HG02970 (cell line): Measurements from ENCODE around the gene NGEF.
"Not testable (repeated sequence)": the region's sequence is repeated elsewhere in the genome, so short reads cannot be mapped to it uniquely, and the experiment has no call there.

ENCODE experiments used
- ATAC-seq: cut with Tn5 transposase; IDR thresholded peaks from one replicate; pipeline ENCODE4 v1.9.1; 2021; ENCODE audit warnings: mild to moderate bottlenecking, moderate library complexity, moderate number of reproducible peaks; ENCODE audit not compliant: unreplicated experiment, low FRiP score

The NGEF gene

DNA sequence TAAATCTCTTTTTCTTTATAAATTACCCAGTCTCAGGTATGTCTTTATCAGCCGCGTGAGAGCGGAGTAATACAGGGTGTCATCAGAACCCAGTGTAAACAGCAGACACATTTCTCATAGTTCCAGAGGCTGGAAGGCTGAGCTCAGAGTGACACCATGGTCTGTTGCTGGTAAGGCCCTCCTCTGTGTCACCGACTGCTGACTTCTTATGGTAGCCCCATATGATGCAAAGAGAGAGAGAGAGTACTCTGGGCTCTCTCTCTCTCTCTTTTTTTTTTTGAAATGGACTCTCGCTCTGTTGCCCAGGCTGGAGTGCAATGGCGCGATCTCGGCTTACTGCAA lies 83.0 kb downstream of the NGEF start:
- ATAC-seq = no peak

DNA sequence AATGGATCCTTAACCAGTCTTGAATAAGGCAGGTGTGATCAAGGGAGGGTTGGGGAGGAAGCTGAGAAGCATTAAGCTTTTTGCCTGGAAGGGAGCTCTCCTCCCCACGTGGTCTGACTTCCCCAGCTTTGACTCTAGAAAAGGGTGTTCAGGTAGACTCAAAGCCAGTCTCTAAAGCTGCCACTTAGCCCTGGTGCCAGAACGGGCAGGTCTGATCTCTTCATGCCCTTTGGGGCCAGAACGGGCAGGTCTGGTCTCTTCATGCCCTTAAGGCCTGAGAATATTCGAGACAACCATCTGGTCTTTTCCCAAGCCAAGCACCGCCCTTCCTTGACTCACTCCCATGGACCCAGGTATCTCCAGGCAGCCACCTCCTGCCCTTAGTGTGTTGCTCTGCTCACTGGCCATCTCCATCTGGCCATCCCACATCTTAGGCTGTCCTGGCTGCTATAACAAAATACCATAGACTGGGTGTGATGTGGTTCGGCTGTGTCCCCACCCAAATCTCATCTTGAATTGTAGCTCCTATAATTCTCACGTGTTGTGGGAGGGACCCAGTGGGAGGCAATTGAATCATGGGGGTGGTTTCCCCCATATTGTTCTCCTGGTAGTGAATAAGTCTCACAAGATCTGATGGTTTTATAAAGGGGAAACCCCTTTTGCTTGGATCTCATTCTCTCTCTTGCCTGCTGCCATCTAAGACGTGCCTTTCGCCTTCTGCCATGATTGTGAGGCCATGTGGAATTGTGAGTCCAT lies 83.6 kb downstream of the NGEF start:
- no peak for ATAC-seq

- no peak for ATAC-seq
Measured at GRCh38 chr2:232928551-232929302, 84.3 kb downstream of the NGEF start.

DNA sequence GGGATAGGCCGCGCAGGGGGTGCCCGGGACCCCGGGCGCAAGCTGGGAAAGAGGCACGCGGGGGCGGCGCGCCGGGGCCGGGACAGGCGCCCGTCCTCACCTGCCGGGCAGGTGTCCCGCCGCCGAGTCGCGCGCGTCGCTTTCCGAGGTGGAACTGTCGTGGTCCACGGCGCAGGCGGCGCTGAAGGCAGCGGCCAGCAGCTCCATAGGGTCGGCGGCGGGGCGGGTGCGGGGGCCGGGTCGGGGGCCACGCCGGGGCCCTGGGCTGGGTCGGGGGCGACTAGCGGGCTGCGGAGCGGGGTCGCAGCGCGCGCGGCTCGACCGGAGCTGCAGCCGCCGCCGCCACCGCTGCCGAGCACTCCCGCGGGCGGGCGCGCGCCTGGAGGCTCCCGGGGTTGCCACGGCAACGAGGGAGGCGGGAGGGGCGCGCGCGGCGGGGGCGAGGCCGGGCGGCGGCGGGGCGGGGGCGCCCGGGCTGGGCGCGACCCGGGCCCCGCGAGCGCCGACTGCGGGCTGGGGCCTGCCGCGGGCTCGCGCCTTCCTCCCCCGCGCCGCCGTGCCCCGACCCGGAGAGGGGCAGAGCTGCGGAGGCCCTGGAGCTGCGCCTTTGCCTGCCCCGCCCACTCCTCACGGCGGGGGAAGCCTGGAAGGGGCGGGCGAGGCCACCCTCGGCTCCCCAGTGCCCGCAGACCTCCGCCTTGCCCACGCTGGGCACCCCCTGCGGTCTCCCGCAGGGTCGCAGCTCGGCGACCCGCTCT lies 85.1 kb downstream of the NGEF start:
- ATAC-seq = no peak

DNA sequence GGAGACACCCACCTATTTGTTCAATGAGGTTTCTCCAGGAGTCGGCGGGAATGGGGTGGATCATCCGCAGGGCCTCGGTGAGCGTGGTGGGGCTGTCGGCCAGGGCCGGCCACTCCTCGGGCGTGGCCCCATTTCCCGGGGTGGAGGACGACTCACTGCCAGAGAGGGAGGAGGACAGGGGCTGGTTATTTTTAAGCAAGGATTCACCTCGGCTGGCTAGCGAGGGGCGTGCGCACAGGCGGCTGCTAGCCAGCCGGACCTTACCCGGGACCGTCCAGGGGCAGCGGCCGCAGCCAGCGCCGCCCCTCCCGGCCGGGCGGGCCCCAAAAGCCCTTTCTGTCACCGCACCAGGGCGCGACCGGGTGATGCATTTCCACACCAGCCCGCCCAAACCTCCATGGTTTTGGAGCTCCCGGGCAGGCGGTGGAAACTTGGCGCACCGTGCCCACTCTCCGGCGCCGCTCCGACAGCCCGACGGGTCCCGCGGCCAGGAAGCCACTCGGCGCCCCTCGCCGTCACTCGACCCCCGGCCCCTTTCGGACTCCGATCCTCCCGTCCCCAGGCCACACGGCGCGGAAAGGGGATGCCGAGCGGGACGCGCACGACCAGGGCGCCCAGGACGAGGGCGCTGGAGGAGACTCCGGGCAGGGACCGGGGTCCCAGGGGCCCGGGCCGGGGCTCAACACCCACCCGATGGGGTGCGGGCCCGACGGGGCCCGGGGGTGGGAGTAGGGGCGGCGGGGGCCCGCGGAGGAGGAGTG lies 85.8 kb downstream of the NGEF start:
- no peak for ATAC-seq

DNA sequence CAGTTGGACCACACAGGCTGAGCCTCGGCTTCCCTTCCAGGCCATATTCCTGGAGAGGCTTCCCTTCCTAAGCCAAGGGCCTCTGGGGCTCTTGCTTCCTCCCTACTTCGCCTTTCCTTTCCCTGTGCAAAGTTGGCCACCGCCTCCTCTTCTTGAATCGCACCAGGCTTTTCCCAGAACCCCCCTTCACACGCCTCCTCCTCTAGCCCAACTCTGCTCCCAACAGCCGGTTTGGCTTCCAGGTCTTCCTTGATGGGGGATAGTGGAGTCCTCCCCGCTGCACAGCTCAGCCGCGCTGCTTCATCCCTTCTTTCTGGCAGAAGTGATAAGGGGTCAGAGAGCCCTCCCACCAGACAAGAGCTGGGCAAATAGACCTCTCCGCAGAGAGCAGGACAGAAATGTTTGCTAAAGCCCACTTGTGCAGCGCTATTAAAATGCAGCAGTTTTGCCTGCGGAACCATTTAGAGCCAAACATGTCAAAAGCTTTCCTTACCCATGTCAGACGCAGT lies 86.6 kb downstream of the NGEF start:
- ATAC-seq = no peak

- ATAC-seq = no peak
Measured at GRCh38 chr2:232925821-232926156, 87.3 kb downstream of the NGEF start.

DNA sequence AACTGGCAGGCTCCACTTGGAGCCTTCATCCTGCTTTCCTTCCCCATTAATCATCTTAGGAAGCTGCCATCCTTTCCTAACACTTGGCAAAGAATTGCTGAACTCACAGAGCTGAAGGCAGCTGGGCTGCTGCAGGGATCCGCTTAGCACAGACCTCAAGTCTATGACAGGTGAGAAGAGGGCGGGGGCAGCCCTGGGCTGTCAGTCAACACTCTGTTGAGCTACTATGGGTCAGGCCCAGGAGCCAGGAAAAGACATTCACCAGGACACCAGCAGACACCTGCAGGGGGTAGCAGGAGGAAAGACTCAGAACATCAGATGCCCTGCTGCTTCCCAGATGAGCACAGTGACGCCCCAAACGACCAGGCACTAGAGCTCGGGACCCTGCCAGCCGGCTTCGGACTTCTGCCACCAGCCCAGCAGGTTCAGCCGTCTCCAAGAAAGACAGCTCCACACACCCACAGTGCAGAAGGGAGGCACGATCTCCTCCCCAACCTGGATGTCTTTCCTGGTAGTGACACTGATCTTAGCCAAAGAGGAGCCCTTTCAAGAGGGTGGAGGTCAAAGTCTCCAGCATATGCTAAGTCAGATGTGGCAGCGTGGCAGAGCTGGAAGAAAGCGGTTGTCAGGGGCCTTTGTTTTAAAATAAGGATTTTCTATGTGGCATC lies 87.8 kb downstream of the NGEF start:
- ATAC-seq = no peak

DNA sequence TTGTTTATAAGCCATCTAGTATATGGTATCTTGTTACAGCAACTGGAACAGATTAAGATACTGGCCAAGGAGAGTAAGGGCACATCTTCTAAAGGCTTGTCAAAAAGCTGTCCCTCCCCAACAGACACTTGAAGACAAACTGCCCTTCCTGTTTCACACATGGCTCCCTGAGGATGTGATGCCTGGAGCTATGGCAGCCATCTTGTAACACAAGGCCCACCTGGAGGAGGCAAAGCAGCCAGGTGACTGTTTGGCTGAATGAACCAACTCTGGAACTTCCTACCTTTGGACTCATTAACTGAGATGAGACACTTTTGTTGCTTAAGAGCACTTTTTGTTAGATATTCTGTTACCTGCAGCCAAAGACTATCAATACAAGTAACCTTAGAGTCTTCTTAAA lies 88.6 kb downstream of the NGEF start:
- ATAC-seq = no peak

DNA sequence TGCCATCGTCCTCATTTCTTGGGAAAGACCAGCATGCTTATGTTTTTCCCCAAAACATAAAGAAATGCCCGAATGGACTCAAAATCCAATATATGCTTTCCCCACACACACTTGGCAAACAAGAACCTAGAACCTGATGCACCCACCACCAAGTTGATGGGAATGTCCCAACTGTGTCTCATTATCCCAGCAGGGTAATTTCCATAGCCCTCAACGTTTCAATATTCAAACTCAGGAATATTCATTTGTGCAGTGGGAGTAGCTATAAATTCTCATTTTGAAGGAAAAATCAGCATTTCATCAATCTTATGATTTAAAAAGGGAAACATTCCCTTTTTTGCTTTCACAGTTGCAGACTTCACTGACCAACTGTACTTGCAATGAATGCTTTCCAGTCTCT lies 92.3 kb downstream of the NGEF start:
- no peak for ATAC-seq

DNA sequence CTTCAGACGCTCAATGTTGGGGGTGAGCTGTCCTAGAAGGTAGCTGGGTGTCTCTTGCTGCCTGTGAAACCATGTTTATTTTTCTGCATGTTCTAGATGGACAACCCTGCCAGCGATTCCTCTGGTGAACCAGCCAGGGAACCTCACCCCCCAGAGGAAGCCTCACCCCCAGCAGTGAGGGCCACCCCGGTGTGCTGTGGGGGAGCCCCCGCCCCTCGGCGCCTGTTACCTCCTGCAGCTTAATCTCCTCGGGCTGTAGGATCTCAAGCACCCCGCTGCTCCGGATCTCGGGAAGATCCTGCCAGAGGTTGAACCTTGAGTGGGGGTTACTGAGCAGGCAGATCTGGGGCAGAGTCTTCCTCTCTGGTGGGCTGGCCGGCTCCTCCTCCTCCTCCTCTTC lies 93.0 kb downstream of the NGEF start:
- no peak for ATAC-seq

DNA sequence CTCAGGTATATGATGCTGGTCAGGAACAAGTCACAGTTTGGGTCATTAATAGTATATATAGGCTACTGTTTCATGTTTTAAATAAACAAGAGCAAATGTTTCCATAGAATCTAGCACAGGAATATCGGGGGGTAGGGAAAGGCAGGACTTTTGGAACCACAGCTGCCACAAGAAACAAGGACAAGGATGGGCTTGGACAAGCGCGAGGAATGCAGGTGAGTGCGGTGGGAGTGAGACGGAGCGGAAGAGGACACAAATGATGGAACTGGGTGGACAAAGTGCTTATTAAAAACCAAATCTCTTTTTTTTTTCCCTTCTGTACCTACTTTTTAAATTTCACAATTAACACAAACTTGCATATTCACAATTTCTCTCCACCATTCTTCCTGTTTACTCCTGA lies 93.9 kb downstream of the NGEF start:
- no peak for ATAC-seq

- ATAC-seq = no peak
Measured at GRCh38 chr2:232913903-232914302, 99.2 kb downstream of the NGEF start.

- ATAC-seq = no peak
Measured at GRCh38 chr2:232911712-232912277, 101.3 kb downstream of the NGEF start.

DNA sequence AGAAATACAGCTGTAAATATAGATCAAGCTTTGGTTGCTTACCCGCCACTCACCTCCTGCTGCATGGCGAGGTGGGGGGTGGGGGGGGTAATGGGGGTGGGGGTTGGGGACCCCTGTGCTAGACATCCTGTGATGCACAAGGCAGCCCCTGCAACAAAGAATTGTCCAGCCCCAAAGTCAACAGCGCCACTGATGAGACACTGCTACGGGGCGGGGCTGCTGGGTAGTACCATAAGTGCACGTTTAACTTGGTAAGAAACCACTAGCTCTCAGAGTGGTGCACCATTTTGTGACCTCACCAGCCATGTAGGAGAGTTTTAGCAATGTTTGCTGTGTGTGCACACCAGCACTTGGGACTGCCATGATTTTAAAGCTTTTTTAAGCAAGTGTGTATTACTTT lies 102.7 kb downstream of the NGEF start:
- ATAC-seq = no peak

DNA sequence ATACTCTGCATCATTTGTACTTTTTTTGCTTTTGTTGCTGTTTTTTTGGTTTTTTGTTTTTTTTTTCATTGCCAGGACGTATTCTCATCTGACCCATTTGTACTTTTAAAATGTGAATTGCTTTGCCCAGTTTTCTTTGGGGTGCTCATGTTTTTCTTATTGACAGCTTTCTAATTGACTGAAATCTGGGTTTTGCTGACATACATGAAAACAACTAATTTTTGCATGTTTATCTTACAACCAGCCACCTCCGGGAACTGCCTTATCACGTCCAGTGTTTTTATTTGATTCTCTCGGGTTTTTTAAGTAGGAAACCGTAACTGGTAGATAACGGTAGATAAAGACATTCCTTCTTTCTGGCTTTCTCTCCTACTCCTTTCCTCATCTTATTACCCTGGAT lies 104.4 kb downstream of the NGEF start:
- no peak for ATAC-seq

- ATAC-seq = not testable (repeated sequence)
Measured at GRCh38 chr2:232907718-232908085, 105.4 kb downstream of the NGEF start.

GRCh38 chr2:232906867-232907717 lies 106.0 kb downstream of the NGEF start:
- not testable (repeated sequence) for ATAC-seq

DNA sequence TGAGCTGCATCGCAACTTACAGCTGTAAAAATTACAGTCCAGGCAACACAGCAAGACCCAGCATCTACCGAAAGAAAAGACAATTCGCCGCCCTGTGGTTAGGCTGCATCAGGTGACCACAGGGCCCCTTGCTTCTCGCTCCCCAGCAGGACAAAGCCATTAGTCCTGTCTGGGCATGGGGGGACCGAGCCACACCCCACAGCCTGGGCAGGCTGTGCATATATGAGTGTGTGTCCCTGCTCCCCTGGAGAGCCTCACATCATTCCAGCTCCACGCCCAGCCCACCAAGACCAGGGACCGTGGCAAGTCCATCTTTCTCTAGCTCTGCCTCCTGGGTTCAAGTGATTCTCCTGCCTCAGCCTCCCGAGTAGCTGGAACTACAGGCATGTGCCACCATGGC lies 109.1 kb downstream of the NGEF start:
- ATAC-seq = no peak
